Fibroblast of mammary gland (primary cell): ENCODE results near the gene TRIM56.
"Not testable (repeated sequence)": the region's sequence is repeated elsewhere in the genome, so short reads cannot be mapped to it uniquely, and the experiment has no call there.

ENCODE experiments used
- DNase-seq: peaks from one replicate; pipeline ENCODE4 v3.0.0-alpha.2; 2010; ENCODE audit warnings: low read depth
- H3K4me3 ChIP-seq: 2 replicates; pipeline ENCODE4 v1.5.1; 2011; ENCODE audit warnings: low read depth, mild to moderate bottlenecking, low read length, moderate library complexity; ENCODE audit not compliant: control insufficient read depth
- TF ChIP-seq, protein P1 (sequence below): conservative IDR thresholded peaks from 2 replicates; pipeline ENCODE4 v1.5.1; 2011; ENCODE audit warnings: low read depth, low read length, inconsistent platforms; ENCODE audit not compliant: control insufficient read depth, insufficient read depth

Gene TRIM56

DNA sequence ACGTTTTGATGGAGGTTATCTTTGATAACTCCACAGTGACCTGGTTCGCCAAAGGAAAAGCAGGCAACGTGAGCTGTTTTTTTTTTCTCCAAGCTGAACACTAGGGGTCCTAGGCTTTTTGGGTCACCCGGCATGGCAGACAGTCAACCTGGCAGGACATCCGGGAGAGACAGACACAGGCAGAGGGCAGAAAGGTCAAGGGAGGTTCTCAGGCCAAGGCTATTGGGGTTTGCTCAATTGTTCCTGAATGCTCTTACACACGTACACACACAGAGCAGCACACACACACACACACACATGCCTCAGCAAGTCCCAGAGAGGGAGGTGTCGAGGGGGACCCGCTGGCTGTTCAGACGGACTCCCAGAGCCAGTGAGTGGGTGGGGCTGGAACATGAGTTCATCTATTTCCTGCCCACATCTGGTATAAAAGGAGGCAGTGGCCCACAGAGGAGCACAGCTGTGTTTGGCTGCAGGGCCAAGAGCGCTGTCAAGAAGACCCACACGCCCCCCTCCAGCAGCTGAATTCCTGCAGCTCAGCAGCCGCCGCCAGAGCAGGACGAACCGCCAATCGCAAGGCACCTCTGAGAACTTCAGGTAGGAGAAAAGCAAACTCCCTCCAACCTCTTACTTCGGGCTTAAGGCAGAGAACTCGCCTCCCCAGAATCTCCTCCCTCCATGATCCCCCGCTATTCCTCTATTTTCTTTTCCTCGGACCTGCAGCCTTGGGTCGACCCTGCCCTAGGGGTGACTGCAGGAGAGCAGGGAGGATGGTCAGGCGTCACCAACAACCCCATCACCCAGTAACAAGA lies 41.6 kb downstream of the TRIM56 start, which contains the start of gene SERPINE1:
TSS of gene SERPINE1 (plus strand) at position 454 of the 809 bp plus-strand sequence. CDS start 1,290 bp downstream, outside the sequence.
- TF ChIP-seq, protein P1, sequence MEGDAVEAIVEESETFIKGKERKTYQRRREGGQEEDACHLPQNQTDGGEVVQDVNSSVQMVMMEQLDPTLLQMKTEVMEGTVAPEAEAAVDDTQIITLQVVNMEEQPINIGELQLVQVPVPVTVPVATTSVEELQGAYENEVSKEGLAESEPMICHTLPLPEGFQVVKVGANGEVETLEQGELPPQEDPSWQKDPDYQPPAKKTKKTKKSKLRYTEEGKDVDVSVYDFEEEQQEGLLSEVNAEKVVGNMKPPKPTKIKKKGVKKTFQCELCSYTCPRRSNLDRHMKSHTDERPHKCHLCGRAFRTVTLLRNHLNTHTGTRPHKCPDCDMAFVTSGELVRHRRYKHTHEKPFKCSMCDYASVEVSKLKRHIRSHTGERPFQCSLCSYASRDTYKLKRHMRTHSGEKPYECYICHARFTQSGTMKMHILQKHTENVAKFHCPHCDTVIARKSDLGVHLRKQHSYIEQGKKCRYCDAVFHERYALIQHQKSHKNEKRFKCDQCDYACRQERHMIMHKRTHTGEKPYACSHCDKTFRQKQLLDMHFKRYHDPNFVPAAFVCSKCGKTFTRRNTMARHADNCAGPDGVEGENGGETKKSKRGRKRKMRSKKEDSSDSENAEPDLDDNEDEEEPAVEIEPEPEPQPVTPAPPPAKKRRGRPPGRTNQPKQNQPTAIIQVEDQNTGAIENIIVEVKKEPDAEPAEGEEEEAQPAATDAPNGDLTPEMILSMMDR = peak; percentile 40
- peak; percentile 100 for DNase-seq

DNA sequence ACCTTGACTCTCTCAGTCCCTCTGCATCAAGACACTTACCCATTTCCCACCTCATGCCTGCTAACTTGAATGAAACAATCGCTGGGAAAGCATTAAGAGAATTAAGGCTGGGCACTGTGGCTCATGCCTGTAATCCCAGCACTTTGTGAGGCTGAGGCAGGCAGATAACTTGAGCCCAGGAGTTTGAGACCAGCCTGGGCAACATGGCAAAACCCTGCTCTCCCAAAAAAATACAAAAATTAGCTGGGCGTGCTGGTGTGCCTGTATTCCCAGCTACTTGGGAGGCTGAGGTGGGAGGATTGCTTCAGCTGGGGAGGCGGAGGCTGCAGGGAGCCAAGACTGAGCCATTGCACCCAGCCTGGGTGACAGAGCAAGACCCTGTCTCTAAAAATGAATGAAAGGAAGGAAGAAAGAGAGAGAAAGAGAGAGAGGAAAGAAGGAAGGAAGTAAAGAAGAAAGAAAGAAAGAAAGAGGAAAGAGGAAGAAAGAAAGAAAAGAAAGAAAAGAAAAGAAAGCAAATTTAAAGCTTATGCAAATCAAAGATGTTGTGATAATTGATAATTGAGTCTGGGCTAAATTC lies 42.3 kb downstream of the TRIM56 start:
- TF ChIP-seq, protein P1 = no peak
- peak overlapping the region; percentile 99 for H3K4me3 ChIP-seq
- DNase-seq = no peak

More for the DNA sequence above, 41.6 kb downstream of the TRIM56 start, which contains the start of gene SERPINE1:
- H3K4me3 ChIP-seq = peak within 1 kb of the TSS; percentile 99

DNA sequence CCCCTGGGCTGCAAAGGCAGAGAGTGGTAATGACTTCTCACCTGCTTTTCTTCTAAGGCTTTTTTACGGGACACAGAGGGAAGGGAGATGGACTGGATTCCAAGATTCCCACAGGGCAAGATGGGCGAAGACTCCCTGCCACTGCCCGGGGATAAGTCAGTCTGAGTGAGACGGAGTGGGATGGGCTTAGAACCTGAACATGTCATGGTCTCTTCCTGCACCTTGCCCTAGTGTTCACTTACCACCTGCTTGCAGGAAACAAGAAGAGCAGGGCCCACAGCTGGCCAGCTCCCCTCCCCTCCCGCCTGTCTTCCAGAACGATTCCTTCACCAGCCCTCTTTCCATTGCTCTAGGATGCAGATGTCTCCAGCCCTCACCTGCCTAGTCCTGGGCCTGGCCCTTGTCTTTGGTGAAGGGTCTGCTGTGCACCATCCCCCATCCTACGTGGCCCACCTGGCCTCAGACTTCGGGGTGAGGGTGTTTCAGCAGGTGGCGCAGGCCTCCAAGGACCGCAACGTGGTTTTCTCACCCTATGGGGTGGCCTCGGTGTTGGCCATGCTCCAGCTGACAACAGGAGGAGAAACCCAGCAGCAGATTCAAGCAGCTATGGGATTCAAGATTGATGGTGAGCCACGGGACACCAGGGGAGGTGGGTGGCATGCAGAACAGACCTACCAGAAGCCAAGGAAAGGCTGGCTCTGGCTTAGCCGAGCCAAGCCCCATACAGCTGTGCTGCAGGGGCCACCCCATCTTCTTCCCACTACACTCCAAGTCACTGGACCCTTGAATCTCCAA lies 43.0 kb downstream of the TRIM56 start:
- H3K4me3 ChIP-seq = peak overlapping the region; percentile 99
- TF ChIP-seq, protein P1 = no peak
- no peak for DNase-seq

DNA sequence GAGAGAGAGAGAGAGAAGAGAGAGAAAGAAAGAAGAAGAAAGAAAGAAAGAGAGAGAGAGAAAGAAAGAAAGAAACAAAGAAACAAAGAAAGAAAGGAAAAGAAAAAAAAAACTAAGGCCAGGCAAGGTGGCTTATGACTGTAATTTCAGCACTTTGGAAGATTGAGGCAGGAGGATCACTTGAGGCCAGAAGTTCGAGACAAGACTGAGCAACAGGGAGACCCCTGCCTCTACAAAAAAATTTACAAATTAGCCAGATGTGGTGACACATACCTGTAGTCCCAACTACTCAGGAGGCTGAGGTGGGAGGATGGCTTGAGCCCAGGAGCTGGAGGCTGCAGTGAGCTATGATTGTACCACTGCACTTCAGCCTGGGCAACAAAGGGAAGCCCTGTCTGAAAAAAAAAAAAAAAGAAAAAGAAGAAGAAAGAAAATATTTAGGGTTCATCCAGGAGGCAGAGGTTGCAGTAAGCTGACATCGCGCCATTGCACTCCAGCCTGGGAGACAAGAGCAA lies 44.4 kb downstream of the TRIM56 start:
- H3K4me3 ChIP-seq = peak overlapping the region; percentile 43
- DNase-seq = no peak
- TF ChIP-seq, protein P1 = no peak

DNA sequence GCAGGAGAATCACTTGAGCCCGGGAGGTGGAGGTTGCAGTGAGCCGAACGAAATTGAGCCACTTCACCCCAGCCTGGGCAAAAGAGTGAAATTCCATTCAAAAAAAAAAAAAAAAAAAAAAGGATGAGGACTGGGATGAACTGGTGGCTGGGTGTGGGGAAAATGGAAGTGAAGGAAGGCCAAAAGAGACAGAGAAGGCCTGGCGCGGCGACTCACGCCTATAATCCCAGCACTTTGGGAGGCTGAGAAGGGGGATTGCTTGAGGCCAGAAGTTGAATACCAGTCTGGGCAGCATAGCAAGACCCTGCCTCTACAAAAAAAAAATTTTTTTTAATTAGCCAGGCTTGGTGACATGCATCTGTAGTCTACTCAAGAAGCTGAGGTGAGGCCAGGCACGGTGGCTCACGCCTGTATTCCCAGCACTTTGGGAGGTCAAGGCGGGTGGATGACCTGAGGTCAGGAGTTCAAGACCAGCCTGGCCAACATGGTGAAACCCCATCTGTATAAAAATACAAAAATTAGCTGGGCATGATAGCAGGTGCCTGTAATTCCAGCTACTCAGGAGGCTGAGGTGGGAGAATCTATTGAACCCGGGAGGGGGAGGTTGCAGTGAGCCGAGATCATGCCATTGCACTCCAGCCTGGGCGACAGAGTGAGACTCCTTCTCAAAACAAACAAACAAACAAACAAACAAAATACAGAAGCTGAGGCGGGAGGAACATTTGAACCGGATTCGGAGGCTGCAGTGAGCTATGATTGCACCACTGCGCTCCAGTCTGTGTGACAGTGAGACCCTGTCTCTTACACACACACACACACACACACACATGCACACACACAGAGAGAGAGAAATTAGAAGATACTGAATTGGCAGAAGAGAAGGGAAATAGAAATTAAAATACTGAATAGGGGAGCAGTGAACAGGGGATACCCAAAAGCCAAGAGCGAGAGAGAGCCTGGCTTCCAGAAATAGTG lies 47.6 kb downstream of the TRIM56 start:
- H3K4me3 ChIP-seq, DNase-seq: not testable (repeated sequence)

DNA sequence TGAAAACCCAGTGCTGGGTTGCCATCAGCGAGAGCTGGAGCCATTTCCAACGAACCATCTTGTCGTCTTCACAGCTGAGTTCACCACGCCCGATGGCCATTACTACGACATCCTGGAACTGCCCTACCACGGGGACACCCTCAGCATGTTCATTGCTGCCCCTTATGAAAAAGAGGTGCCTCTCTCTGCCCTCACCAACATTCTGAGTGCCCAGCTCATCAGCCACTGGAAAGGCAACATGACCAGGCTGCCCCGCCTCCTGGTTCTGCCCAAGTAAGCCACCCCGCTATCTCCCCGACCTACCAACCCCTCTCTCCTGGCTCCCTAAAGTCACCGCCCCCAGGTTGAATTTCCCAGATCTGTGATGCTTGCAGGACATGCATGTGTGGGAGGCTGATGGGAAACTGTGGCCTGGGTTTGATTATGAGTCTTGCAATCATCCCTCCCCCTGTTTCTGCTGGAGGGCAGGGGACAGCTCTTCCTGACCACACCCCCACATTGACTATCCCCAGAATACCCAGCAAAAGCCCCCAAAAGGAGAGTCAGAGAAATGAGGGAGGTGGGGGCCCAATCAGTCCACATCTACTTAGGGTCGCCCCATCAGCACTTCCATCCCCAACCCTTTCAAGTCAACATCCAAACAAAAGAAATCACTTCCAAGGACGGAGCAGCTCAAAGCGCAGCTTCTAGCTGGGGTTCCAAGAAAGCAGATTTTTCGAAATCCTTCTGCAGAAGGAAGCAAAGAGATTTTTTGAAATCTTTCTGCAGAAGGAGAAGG lies 48.5 kb downstream of the TRIM56 start:
- H3K4me3 ChIP-seq = no peak overlapping the region
- TF ChIP-seq, protein P1 = no peak
- DNase-seq = peak; percentile 78
